HG03442 (cell line): ENCODE measurements around the gene CSNK1D.
"Not testable (repeated sequence)": the region's sequence is repeated elsewhere in the genome, so short reads cannot be mapped to it uniquely, and the experiment has no call there.

Source experiments
- ATAC-seq: cut with Tn5 transposase; IDR thresholded peaks from one replicate; pipeline ENCODE4 v1.9.1; 2021; ENCODE audit warnings: mild to moderate bottlenecking, moderate library complexity; ENCODE audit not compliant: unreplicated experiment

Gene CSNK1D

GRCh38 chr17:82275326-82275725, 1.8 kb upstream of the CSNK1D start:
- no peak for ATAC-seq

- no peak for ATAC-seq
Measured at GRCh38 chr17:82274134-82275020, 877 bp upstream of the CSNK1D start.

- peak; percentile 17 for ATAC-seq
Measured at GRCh38 chr17:82272495-82273326, 789 bp downstream of the CSNK1D start.

- ATAC-seq, result no peak
Measured at GRCh38 chr17:82271401-82271800, 2.1 kb downstream of the CSNK1D start.

GRCh38 chr17:82270651-82271050, 2.8 kb downstream of the CSNK1D start:
- ATAC-seq, result no peak

GRCh38 chr17:82269882-82270500, 3.5 kb downstream of the CSNK1D start:
- no peak for ATAC-seq

GRCh38 chr17:82269138-82269881, 4.2 kb downstream of the CSNK1D start:
- ATAC-seq, result no peak

- no peak for ATAC-seq
Measured at GRCh38 chr17:82267575-82268379, 5.7 kb downstream of the CSNK1D start.

GRCh38 chr17:82266142-82266541, 7.4 kb downstream of the CSNK1D start:
- ATAC-seq, result no peak

- no peak for ATAC-seq
Measured at GRCh38 chr17:82263641-82264040, 9.9 kb downstream of the CSNK1D start.

- no peak for ATAC-seq
Measured at GRCh38 chr17:82262344-82262743, 11.2 kb downstream of the CSNK1D start.

GRCh38 chr17:82259972-82260961, 13.2 kb downstream of the CSNK1D start:
- ATAC-seq, result not testable (repeated sequence)

- ATAC-seq, result no peak
Measured at GRCh38 chr17:82258555-82258954, 14.9 kb downstream of the CSNK1D start.

GRCh38 chr17:82257473-82257872, 16.0 kb downstream of the CSNK1D start:
- no peak for ATAC-seq

GRCh38 chr17:82256242-82256885, 17.1 kb downstream of the CSNK1D start:
- ATAC-seq, result no peak

- ATAC-seq, result no peak
Measured at GRCh38 chr17:82255402-82255972, 18.0 kb downstream of the CSNK1D start.

- ATAC-seq, result not testable (repeated sequence)
Measured at GRCh38 chr17:82254746-82255145, 18.8 kb downstream of the CSNK1D start.

GRCh38 chr17:82254096-82254495, 19.4 kb downstream of the CSNK1D start:
- not testable (repeated sequence) for ATAC-seq
